AG09319 (cell line): ENCODE data around the gene KCNIP3.

Source experiments
- DNase-seq: peaks from one replicate; pipeline ENCODE4 v3.0.0-alpha.2; 2010; ENCODE audit warnings: low read depth; ENCODE audit errors: extremely low read depth
- TF ChIP-seq, protein P1 (sequence below): IDR thresholded peaks from 2 replicates; pipeline ENCODE4 v1.5.1; 2011; ENCODE audit warnings: low read depth, mild to moderate bottlenecking, inconsistent platforms, low read length, moderate library complexity

KCNIP3 gene

DNA sequence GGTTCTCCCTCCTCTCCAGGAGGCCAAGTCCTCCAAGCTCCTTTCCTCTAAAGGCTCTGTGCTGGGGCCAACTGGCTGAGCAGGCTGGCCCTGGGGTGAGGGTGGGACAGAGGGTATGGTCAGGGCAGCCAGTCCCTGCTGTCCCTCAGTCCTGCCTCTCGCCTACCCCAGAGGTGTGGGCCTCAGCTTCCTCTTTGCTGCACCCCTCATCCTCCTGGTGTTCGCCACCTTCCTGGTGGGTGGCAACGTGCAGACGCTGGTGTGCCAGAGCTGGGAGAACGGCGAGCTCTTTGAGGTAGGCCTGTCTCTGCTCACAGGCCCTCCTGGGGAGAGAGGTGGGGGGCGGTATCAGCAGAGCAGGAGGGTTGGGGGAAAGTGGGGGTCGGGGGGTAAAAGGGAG lies 16.1 kb upstream of the KCNIP3 start:
- TF ChIP-seq, protein P1, sequence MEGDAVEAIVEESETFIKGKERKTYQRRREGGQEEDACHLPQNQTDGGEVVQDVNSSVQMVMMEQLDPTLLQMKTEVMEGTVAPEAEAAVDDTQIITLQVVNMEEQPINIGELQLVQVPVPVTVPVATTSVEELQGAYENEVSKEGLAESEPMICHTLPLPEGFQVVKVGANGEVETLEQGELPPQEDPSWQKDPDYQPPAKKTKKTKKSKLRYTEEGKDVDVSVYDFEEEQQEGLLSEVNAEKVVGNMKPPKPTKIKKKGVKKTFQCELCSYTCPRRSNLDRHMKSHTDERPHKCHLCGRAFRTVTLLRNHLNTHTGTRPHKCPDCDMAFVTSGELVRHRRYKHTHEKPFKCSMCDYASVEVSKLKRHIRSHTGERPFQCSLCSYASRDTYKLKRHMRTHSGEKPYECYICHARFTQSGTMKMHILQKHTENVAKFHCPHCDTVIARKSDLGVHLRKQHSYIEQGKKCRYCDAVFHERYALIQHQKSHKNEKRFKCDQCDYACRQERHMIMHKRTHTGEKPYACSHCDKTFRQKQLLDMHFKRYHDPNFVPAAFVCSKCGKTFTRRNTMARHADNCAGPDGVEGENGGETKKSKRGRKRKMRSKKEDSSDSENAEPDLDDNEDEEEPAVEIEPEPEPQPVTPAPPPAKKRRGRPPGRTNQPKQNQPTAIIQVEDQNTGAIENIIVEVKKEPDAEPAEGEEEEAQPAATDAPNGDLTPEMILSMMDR: no peak
- no peak for DNase-seq

DNA sequence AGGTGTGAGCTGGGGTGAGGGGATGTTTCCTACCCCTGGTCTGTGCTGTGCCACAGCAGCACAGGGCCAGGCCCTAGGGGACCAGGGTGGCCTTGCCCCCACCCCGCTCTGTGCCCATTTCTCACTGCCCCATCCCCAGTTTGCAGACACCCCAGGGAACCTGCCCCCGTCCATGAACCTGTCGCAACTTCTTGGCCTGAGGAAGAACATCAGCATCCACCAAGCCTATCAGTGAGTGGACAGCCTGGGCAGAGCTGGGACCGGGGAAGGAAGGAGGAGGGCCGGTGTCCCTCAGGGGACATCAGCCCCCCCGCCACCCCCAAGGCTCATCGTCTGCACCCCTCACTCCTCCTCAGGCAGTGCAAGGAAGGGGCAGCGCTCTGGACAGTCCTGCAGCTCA lies 15.4 kb upstream of the KCNIP3 start:
- TF ChIP-seq, protein P1: no peak
- no peak for DNase-seq

DNA sequence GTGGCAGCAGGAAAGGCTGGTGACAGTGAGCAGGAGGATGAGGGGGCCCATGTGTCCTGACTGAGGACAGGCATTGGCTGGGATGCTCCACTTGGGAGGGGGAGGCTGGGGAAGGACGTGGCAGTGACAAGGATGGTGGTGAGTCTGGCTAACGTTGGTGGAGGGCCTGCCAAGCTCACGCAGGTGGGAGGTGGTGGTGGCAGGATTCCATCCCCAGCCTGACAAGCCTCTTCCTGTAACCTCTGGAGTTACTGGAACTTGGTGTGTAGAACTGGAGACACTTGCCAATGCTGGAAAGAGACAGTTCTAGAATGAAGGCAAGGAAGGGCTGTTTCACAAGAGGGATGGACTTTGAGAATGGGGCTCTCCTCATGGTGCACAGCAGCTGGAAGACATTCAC lies 14.7 kb upstream of the KCNIP3 start:
- TF ChIP-seq, protein P1: no peak
- no peak for DNase-seq

DNA sequence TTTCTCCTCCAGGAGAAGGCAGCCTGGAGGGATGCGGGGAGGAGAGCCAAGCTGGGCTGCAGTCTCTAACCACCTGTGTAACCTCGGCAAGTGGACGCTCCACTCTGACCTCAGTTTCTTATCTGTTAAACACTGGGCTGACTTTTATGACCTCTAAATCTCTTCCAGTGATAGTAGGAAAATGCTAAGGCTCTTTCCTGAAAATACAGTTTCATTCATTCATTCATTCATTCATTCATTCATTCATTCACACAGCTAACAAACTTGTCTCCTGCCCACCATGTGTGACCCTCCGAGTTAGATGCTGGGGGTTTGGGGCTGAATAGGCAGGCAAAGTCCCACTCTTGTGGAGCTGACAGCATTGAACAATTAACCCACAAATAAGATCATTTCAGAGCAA lies 13.6 kb upstream of the KCNIP3 start:
- DNase-seq: no peak
- TF ChIP-seq, protein P1: no peak

DNA sequence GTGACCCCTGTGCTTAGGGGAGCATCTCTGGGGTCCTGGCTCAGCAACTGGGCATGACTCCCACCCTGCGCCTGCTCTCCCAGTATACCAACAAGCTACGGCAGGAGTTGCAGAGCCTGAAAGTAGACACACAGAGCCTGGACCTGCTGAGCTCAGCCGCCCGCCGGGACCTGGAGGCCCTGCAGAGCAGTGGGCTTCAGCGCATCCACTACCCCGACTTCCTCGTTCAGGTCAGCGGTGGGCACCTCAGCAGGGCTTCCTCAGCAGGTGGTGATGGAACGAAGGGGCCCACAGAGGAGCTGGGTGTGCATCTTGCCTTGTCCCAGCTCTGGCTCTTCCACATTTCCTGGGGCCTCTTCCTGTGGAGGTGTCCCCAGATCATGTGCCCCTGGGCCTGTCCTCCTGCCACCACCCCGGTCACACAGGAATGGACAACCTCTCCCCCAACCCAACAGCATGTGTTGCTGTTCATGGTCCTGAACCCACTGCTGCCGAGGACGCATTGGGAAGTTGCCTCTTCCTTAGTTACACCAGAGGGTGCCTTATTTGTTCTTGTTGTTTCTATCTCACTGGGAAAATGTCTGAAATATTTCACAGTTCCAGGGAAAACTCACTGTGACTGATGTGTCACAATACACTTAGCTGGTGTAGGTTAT lies 12.1 kb upstream of the KCNIP3 start:
- TF ChIP-seq, protein P1: no peak
- no peak for DNase-seq

DNA sequence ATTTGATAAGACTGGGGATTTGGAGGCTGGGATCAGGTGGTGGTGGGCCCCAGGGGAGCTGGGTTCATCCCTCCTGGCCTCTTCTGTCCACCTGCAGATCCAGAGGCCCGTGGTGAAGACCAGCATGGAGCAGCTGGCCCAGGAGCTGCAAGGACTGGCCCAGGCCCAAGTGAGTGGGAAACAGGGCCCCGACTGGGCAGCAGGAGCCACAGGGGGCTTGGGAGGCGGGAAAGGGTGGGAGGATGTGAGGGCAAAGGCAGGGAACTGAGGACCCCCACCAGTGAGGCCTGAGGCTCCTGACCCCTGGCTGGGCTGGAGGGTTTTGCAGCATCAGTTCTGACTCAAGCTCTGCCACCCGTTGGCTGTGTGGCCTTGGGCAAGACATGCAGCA lies 11.6 kb upstream of the KCNIP3 start:
- no peak for DNase-seq

DNA sequence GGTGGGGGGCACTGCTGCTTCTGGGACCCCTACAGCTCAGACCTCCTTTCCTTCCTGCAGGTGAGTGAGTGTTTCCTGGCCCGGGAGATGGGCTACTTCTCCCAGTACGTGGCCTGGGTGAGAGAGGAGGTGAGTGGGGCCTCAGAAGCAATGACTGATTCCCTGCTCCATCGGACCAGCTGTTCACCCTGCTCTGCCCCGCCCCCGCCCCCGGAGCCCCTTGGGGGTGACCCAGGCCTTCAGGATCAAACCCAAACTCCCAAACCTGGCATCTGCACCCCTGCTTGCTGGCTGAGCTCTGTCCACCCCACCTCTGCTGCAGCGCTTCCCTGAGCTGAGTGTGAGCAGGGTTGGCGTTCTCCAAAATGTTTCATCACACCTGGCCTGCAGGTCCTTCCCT lies 9.8 kb upstream of the KCNIP3 start:
- TF ChIP-seq, protein P1: no peak
- DNase-seq: no peak

More for the DNA sequence above, 11.6 kb upstream of the KCNIP3 start:
- TF ChIP-seq, protein P1: no peak
